MM.1S (cell line): Measurements from ENCODE around the gene CATSPERB.

Experiments
- EZH2 ChIP-seq: fragments of 300-600 bp; sonication (generic); optimal IDR thresholded peaks from 2 replicates; pipeline ENCODE3; 2017; ENCODE audit warnings: low read depth, mild to moderate bottlenecking, antibody characterized with exemption, low read length, mixed read lengths
- EZH2phosphoT487 ChIP-seq: fragments of 300-600 bp; sonication (generic); IDR thresholded peaks from 2 replicates; pipeline ENCODE4 v1.6.1; 2018; ENCODE audit warnings: antibody characterized with exemption, low read length
- TF ChIP-seq, protein P1 (sequence below): fragments of 300-600 bp; sonication (generic); IDR thresholded peaks from 2 replicates; pipeline ENCODE4 v1.5.1; 2016; ENCODE audit warnings: antibody characterized with exemption, low read length, mixed read lengths

DNA sequence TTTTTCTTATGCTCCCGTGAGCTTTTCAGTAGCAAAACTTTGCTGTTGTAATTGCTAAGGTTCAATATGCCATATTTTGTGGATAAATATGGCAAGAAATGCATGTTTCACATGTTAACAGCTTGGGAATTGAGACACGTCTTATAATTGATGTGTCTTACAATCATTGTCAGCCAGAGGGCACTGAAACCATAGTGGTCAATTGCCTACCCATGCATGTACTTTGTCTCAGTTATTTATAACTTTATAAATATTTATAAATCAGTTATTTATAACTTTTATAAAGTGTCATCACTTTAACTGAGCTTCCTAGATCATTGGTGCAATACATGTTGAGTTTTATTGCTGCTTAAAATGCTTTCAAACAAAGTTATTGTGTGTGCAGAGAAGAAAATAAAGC is 82.0 kb downstream of the CATSPERB start:
- TF ChIP-seq, protein P1, sequence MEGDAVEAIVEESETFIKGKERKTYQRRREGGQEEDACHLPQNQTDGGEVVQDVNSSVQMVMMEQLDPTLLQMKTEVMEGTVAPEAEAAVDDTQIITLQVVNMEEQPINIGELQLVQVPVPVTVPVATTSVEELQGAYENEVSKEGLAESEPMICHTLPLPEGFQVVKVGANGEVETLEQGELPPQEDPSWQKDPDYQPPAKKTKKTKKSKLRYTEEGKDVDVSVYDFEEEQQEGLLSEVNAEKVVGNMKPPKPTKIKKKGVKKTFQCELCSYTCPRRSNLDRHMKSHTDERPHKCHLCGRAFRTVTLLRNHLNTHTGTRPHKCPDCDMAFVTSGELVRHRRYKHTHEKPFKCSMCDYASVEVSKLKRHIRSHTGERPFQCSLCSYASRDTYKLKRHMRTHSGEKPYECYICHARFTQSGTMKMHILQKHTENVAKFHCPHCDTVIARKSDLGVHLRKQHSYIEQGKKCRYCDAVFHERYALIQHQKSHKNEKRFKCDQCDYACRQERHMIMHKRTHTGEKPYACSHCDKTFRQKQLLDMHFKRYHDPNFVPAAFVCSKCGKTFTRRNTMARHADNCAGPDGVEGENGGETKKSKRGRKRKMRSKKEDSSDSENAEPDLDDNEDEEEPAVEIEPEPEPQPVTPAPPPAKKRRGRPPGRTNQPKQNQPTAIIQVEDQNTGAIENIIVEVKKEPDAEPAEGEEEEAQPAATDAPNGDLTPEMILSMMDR: 0 out of 2 replicates have a peak, but pooled peaks have one; percentile 19
- TF ChIP-seq EZH2 (no peak), EZH2phosphoT487 (no peak)
